HG03159 (cell line): ENCODE data around the gene AMZ1.

Experiments used
- ATAC-seq: cut with Tn5 transposase; IDR thresholded peaks from one replicate; pipeline ENCODE4 v1.9.1; 2021; ENCODE audit warnings: mild to moderate bottlenecking, moderate library complexity; ENCODE audit not compliant: unreplicated experiment

The AMZ1 gene

GRCh38 chr7:2764621-2765020 is 76.6 kb downstream of the AMZ1 start:
- no peak for ATAC-seq
